A549 (cell line): ENCODE measurements around the gene CIAO2B.

ENCODE experiments used
- CHD4 ChIP-seq: fragments of 200-600 bp; sonication (generic); IDR thresholded peaks from 2 replicates; pipeline ENCODE4 v1.6.1; 2016; ENCODE audit warnings: antibody characterized with exemption, mild to moderate bottlenecking, borderline replicate concordance
- EP300 ChIP-seq, 2 experiments: fragments of >200 bp; sonication (Bioruptor Twin); formaldehyde crosslinking; IDR thresholded peaks; 2 replicates in 1 of 2; 3 replicates in 1 of 2; pipeline ENCODE4 v1.6.1; 2016 to 2017
- ESRRA ChIP-seq: fragments of 150-350 bp; IDR thresholded peaks from 2 replicates; pipeline ENCODE4 v1.6.1; 2014; ENCODE audit warnings: mild to moderate bottlenecking, low read length, borderline replicate concordance
- FOSL2 ChIP-seq, 2 experiments: fragments of 450-650 bp in 1 of 2; fragments of >200 bp in 1 of 2; sonication (Bioruptor Twin) in 1 of 2; formaldehyde crosslinking; IDR thresholded peaks; 2 replicates each; pipeline versions ENCODE4 v1.5.0 to v1.6.1; 2016 to 2020; ENCODE audit warnings: mild to moderate bottlenecking in 1 of 2, moderate library complexity in 1 of 2
- FOXS1 ChIP-seq: fragments of 250-450 bp; sonication (Bioruptor Pico); IDR thresholded peaks from 2 replicates; pipeline ENCODE4 v1.5.0; 2020; ENCODE audit warnings: mild to moderate bottlenecking, moderate library complexity
- POLR2A ChIP-seq: IDR thresholded peaks from 2 replicates; pipeline ENCODE4 v1.6.1; 2012; ENCODE audit warnings: mild to moderate bottlenecking, low read length
- TF ChIP-seq, protein P1 (sequence below): fragments of >200 bp; sonication (Bioruptor Twin); formaldehyde crosslinking; IDR thresholded peaks from 3 replicates; pipeline ENCODE4 v1.5.1; 2016

DNA sequence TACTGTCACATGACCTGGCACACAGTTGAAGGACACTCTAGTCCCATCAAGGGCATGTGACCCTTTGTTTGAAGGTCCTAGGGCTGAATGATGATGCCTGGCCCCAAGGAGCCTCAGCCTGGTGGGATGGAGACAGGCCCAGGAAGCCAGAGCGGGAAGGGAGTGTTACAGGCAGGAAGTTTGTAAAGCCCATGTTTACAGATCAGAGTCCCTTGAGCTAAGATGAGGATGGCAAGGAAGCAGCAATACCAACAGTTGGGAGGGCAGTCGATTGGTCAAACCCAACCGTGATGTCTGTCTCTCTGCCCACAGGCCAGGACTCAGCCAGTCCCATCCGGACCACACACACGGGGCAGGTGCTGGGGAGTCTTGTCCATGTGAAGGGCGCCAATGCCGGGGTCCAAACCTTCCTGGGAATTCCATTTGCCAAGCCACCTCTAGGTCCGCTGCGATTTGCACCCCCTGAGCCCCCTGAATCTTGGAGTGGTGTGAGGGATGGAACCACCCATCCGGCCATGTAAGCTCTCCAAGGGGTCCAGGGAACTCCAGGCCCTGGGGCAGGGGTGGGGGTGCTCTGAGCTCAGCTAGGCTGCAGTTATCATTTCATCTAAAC is 3.6 kb upstream of the CIAO2B start:
- TF ChIP-seq, protein P1, sequence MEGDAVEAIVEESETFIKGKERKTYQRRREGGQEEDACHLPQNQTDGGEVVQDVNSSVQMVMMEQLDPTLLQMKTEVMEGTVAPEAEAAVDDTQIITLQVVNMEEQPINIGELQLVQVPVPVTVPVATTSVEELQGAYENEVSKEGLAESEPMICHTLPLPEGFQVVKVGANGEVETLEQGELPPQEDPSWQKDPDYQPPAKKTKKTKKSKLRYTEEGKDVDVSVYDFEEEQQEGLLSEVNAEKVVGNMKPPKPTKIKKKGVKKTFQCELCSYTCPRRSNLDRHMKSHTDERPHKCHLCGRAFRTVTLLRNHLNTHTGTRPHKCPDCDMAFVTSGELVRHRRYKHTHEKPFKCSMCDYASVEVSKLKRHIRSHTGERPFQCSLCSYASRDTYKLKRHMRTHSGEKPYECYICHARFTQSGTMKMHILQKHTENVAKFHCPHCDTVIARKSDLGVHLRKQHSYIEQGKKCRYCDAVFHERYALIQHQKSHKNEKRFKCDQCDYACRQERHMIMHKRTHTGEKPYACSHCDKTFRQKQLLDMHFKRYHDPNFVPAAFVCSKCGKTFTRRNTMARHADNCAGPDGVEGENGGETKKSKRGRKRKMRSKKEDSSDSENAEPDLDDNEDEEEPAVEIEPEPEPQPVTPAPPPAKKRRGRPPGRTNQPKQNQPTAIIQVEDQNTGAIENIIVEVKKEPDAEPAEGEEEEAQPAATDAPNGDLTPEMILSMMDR = no peak
- TF ChIP-seq CHD4 = no peak
- TF ChIP-seq FOSL2 (IDR thresholded peaks at IDR 0.05) = no peak
- TF ChIP-seq FOSL2 (CRISPR knock-in tag; IDR thresholded peaks at IDR 0.05) = no peak
- TF ChIP-seq POLR2A = no peak
- no peak for TF ChIP-seq EP300 (IDR thresholded peaks at IDR 0.05)
- no peak for TF ChIP-seq FOXS1
- TF ChIP-seq ESRRA = no peak
